ENCODE data around the gene HNRNPAB. TPM values are rescaled to one million over a fixed set of nuclear protein-coding genes. Genes with fewer than 3 reads are reported as not detected.
A peak's percentile ranks its signal among the peaks of the same experiment; 100 is the strongest.
"Not testable (repeated sequence)": the region's sequence is repeated elsewhere in the genome, so short reads cannot be mapped to it uniquely, and the experiment has no call there.

HNRNPAB gene
- total and polyA plus RNA-seq, 9 of the 15 experiments (the other 6 are each of a cell fraction or from before 2014, with no cell fraction given), result 34.6 to 425 (median 236) TPM

DNA sequence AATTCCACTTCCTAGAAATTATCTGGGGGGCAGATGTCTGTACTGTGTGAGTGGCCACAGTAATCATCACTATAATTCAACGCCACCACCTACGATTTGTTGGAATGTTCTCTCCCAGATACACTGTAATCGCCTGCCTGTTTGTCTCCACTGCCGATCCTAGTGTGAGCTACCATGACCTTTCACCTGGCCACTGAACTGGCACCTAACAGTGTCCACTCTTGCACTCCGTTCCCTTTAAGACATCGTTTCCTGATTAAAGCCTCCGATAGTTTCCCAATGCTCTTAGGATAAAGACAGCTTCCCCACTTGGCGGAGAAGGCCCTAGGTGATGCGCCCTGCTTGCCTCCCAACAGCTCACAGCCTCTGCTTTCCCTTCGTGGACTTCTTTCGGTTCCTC lies 24.3 kb downstream of the HNRNPAB start (continued):
- TF ChIP-seq SRSF3 (IDR thresholded peaks at IDR 0.05; ENCODE audit: insufficient read depth, low read length), result no peak

DNA sequence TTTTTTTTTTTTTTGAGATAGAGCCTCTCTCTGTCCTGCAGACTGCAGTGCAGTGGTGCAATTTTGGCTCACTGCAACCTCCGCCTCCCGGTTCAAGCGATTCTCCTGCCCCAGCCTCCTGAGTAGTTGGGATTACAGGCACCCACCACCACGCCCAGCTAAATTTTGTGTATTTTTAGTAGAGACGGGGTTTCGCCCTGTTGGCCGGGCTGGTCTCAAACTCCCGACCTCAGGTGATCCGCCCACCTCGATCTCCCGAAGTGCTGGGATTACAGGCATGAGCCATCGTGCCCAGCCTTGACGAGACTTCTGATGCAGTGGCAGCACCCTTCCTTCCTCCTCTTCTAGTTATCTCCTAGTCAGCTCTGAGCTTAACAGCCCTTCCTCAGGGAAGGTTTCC lies 24.8 kb downstream of the HNRNPAB start:
- H3K9ac ChIP-seq (ENCODE audit: insufficient read depth in 1 of 2, low read depth in 2 of 2, low read length in 2 of 2); H3K9me1 ChIP-seq (ENCODE audit: control insufficient read depth, insufficient read depth, low read length); H3K4me2 ChIP-seq (ENCODE audit: insufficient read depth, low read length); H4K20me1 ChIP-seq (replicated peaks; ENCODE audit: control insufficient read depth, insufficient read depth, low read length); CTCF ChIA-PET (ENCODE audit: low intra/inter-chr PET ratio); H3K27me3 ChIP-seq (ENCODE audit: control insufficient read depth in 2 of 2, insufficient read depth in 2 of 2, low read length in 2 of 2); H3K4me3 ChIP-seq; in situ Hi-C loops (cut with MboI); FAIRE-seq; H3K27ac ChIP-seq (ENCODE audit: extremely low read depth, low read depth, low read length); intact Hi-C loops (cut with micrococcal nuclease); DNase-seq (ENCODE audit: extremely low read depth in 1 of 4, low spot score in 3 of 4); ATAC-seq; H2AFZ ChIP-seq (ENCODE audit: low read depth, low read length); BruUV-seq (replicated peaks); H3K9me3 ChIP-seq (replicated peaks; ENCODE audit: control insufficient read depth, insufficient read depth, low read depth, low read length): not testable (repeated sequence)
- H3K4me1 ChIP-seq (replicated peaks in 1 of 2; ENCODE audit: control insufficient read depth in 2 of 2, insufficient read depth in 2 of 2, low read length in 2 of 2), result peaks cover 19 to 35% of the 10 kb centered on the region in 2 experiments; a peak in 4 of 5 replicates
- 87% methylated on average over 11 of the region's 13 CpGs for WGBS (ENCODE audit: insufficient coverage, low coverage, missing lambda C conversion rate)
- H3K79me2 ChIP-seq (ENCODE audit: control insufficient read depth, insufficient read depth, low read length), result peaks cover 35% of the 10 kb centered on the region
- POLR2A ChIA-PET, result interaction anchor here (0.6 to 13.2 kb wide), 3 partner anchors 18 to 337 kb away, joined by 3 to 162 read pairs (median 13); partner anchors contain the start of gene HNRNPAB
- peaks cover 68% of the 10 kb centered on the region for H3K36me3 ChIP-seq (ENCODE audit: control insufficient read depth, insufficient read depth, low read length)

DNA sequence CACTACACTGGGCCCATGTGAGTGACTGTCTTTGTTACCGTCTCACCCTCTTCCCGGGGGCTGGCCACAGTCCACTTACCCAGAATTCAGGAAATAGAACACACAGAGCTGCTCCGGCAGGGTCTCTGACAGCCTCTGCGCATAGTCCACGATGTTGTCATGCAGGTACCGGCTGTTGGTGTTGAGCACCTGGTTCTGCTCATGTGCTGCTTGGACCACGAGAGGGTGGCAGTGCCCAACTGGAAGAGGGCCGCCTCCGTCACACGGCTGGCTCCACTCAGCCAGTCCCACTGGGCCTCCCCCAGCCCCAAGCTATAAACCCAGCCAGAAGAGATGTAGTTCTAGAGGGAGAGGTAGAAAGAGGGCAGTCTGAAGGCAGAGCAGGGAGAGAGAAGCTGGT lies 25.5 kb downstream of the HNRNPAB start:
- CTCF ChIA-PET (ENCODE audit: low intra/inter-chr PET ratio), result no interaction called here
- ATAC-seq (no peak), FAIRE-seq (no peak)

More for the DNA sequence above, 25.5 kb downstream of the HNRNPAB start:
- no peaks in the 10 kb centered on the region for H3K9me1 ChIP-seq (ENCODE audit: control insufficient read depth, insufficient read depth, low read length)
- BruUV-seq (replicated peaks), result no TSS peak
- peaks cover 19 to 30% of the 10 kb centered on the region in 2 experiments; a peak in 4 of 5 replicates for H3K4me1 ChIP-seq (replicated peaks in 1 of 2; ENCODE audit: control insufficient read depth in 2 of 2, insufficient read depth in 2 of 2, low read length in 2 of 2)
- TF ChIP-seq IFI16 (CRISPR knock-in tag; IDR thresholded peaks at IDR 0.05), result no peak
- TF ChIP-seq CHD2 (IDR thresholded peaks at IDR 0.05; ENCODE audit: low read depth, low read length), result no peak
- 0 out of 2 replicates have a peak, but pooled peaks have one; percentile 36 for TF ChIP-seq RBFOX2 (IDR thresholded peaks at IDR 0.05; ENCODE audit: low read depth, low read length)
- TF ChIP-seq POLR2G (IDR thresholded peaks at IDR 0.05; ENCODE audit: low read depth, low read length), result 0 out of 2 replicates have a peak, but pooled peaks have one; percentile 19
- no peak for TF ChIP-seq U2AF1 (optimal IDR thresholded peaks at IDR 0.05; ENCODE audit: low read depth, low read length)
- H3K79me2 ChIP-seq (ENCODE audit: control insufficient read depth, insufficient read depth, low read length), result peaks cover 35% of the 10 kb centered on the region
- in situ Hi-C loops (cut with MboI) (no loop called here), intact Hi-C loops (cut with micrococcal nuclease) (no loop called here)
- POLR2A ChIA-PET, result interaction anchor here (3.1 to 13.2 kb wide), 3 partner anchors 8 to 25 kb away, joined by 13 to 162 read pairs (median 14); partner anchors contain the start of gene HNRNPAB
- H4K20me1 ChIP-seq (replicated peaks; ENCODE audit: control insufficient read depth, insufficient read depth, low read length), result no peaks in the 10 kb centered on the region
- H3K9ac ChIP-seq (ENCODE audit: insufficient read depth in 1 of 2, low read depth in 2 of 2, low read length in 2 of 2), result peak overlapping the region in 1 of 2 experiments; percentile 83; a peak in 1 of 4 replicates
- no peak for DNase-seq (ENCODE audit: extremely low read depth in 1 of 4, low spot score in 3 of 4)
- H3K27me3 ChIP-seq (ENCODE audit: control insufficient read depth in 2 of 2, insufficient read depth in 2 of 2, low read length in 2 of 2), result no peaks in the 10 kb centered on the region
- no peak overlapping the region for H3K4me3 ChIP-seq
- no peak overlapping the region for H3K4me2 ChIP-seq (ENCODE audit: insufficient read depth, low read length)
- H3K9me3 ChIP-seq (replicated peaks; ENCODE audit: control insufficient read depth, insufficient read depth, low read depth, low read length), result no peaks in the 10 kb centered on the region
- no peak overlapping the region for H2AFZ ChIP-seq (ENCODE audit: low read depth, low read length)
- no peak overlapping the region for H3K27ac ChIP-seq (ENCODE audit: extremely low read depth, low read depth, low read length)
- H3K36me3 ChIP-seq (ENCODE audit: control insufficient read depth, insufficient read depth, low read length), result peaks cover 61% of the 10 kb centered on the region
- 94% methylated on average over 7 of the region's 10 CpGs for WGBS (ENCODE audit: insufficient coverage, low coverage, missing lambda C conversion rate)

Measured in K562 (cell line).